ENCODE results near the gene WWC1.
"Not testable (repeated sequence)": the region's sequence is repeated elsewhere in the genome, so short reads cannot be mapped to it uniquely, and the experiment has no call there.

WWC1 gene

GRCh38 chr5:168434001-168434400, 142.6 kb downstream of the WWC1 start:
- in situ Hi-C loops (cut with HindIII; ENCODE audit: low sequenced_read_pairs) = no loop called here
- no peak for DNase-seq (ENCODE audit: low read depth, low spot score)

GRCh38 chr5:168434746-168435321, 143.4 kb downstream of the WWC1 start:
- TF ChIP-seq CTCF (IDR thresholded peaks at IDR 0.05; ENCODE audit: low read depth, low read length) = no peak
- in situ Hi-C loops (cut with HindIII; ENCODE audit: low sequenced_read_pairs) = no loop called here
- DNase-seq (ENCODE audit: low read depth, low spot score) = peak; percentile 19
- no peak overlapping the region for H3K4me3 ChIP-seq (ENCODE audit: low read depth, low read length)

More at GRCh38 chr5:168434001-168434400, 142.6 kb downstream of the WWC1 start:
- TF ChIP-seq CTCF (IDR thresholded peaks at IDR 0.05; ENCODE audit: low read depth, low read length) = no peak
- H3K4me3 ChIP-seq (ENCODE audit: low read depth, low read length) = no peak overlapping the region

- DNase-seq (ENCODE audit: low read depth, low spot score); H3K4me3 ChIP-seq (ENCODE audit: low read depth, low read length); in situ Hi-C loops (cut with HindIII; ENCODE audit: low sequenced_read_pairs): not testable (repeated sequence)
Measured at GRCh38 chr5:168435340-168435739, 143.9 kb downstream of the WWC1 start.

GRCh38 chr5:168438349-168438748, 146.9 kb downstream of the WWC1 start:
- in situ Hi-C loops (cut with HindIII; ENCODE audit: low sequenced_read_pairs) = no loop called here
- H3K4me3 ChIP-seq (ENCODE audit: low read depth, low read length) = no peak overlapping the region
- TF ChIP-seq CTCF (IDR thresholded peaks at IDR 0.05; ENCODE audit: low read depth, low read length) = no peak
- DNase-seq (ENCODE audit: low read depth, low spot score) = no peak

- no peak for TF ChIP-seq CTCF (IDR thresholded peaks at IDR 0.05; ENCODE audit: low read depth, low read length)
- DNase-seq (ENCODE audit: low read depth, low spot score) = peak; percentile 22
- in situ Hi-C loops (cut with HindIII; ENCODE audit: low sequenced_read_pairs) = no loop called here
- H3K4me3 ChIP-seq (ENCODE audit: low read depth, low read length) = no peak overlapping the region
Measured at GRCh38 chr5:168443533-168443932, 152.1 kb downstream of the WWC1 start.

GRCh38 chr5:168443950-168444700, 152.7 kb downstream of the WWC1 start:
- in situ Hi-C loops (cut with HindIII; ENCODE audit: low sequenced_read_pairs) = no loop called here
- DNase-seq (ENCODE audit: low read depth, low spot score) = peak; percentile 9
- no peak for TF ChIP-seq CTCF (IDR thresholded peaks at IDR 0.05; ENCODE audit: low read depth, low read length)
- no peak overlapping the region for H3K4me3 ChIP-seq (ENCODE audit: low read depth, low read length)

GRCh38 chr5:168446983-168447619, 155.7 kb downstream of the WWC1 start:
- H3K4me3 ChIP-seq (ENCODE audit: low read depth, low read length) = no peak overlapping the region
- TF ChIP-seq CTCF (IDR thresholded peaks at IDR 0.05; ENCODE audit: low read depth, low read length) = no peak
- no peak for DNase-seq (ENCODE audit: low read depth, low spot score)
- in situ Hi-C loops (cut with HindIII; ENCODE audit: low sequenced_read_pairs) = no loop called here

Data from astrocyte of the spinal cord (primary cell).